Uterus (tissue), 4 donors: ENCODE results near the gene KTN1. TPM values are rescaled to one million over a fixed set of nuclear protein-coding genes. Genes with fewer than 3 reads are reported as not detected.

ENCODE experiments used
- DNase-seq, 2 donors: peaks; one replicate each; pipeline ENCODE4 v3.0.0-alpha.2; 2019 to 2020
- H3K27ac ChIP-seq, 2 donors: fragments of 200-600 bp; sonication (generic); 1 replicate in 1 of 2; 2 replicates in 1 of 2; pipeline ENCODE4 v1.5.1; 2016 to 2018
- H3K27me3 ChIP-seq, 2 donors: fragments of 200-600 bp; sonication (generic); one replicate each; pipeline ENCODE4 v1.5.1; 2018 to 2019; ENCODE audit warnings: control low read depth in 1 of 2
- H3K36me3 ChIP-seq, 2 donors: fragments of 200-600 bp; sonication (generic); one replicate each; pipeline ENCODE4 v1.5.1; 2019; ENCODE audit warnings: control low read depth in 1 of 2
- H3K4me1 ChIP-seq, 2 donors: fragments of 200-600 bp; sonication (generic); one replicate each; pipeline ENCODE4 v1.5.1; 2018 to 2019; ENCODE audit warnings: control low read depth in 1 of 2
- H3K4me3 ChIP-seq, 2 donors: fragments of 200-600 bp; sonication (generic); 1 replicate in 1 of 2; 2 replicates in 1 of 2; pipeline ENCODE4 v1.5.1; 2018 to 2019; ENCODE audit warnings: mild to moderate bottlenecking in 1 of 2
- H3K9me3 ChIP-seq, 2 donors: fragments of 200-600 bp; sonication (generic); one replicate each; pipeline ENCODE4 v1.5.1; 2019; ENCODE audit warnings: control low read depth in 1 of 2
- CTCF ChIP-seq, 4 experiments: fragments of 200-600 bp in 2 of 4; fragments of 450-650 bp in 2 of 4; sonication (generic) in 2 of 4; IDR thresholded peaks; one replicate each; pipeline ENCODE4 v1.5.1; 2016 to 2019; ENCODE audit warnings: antibody characterized with exemption in 4 of 4, mild to moderate bottlenecking in 2 of 4, moderate library complexity in 1 of 4
- POLR2A ChIP-seq, 2 donors: fragments of 450-650 bp; IDR thresholded peaks; one replicate each; pipeline ENCODE4 v1.6.1; 2016; ENCODE audit warnings: antibody characterized with exemption in 2 of 2, mild to moderate bottlenecking in 1 of 2, moderate library complexity in 1 of 2
- intact Hi-C: fragments of 100-400 bp; cut with DNase I; formaldehyde crosslinking; loops from one replicate; pipeline ENCODE4 v1.15.1; 2023; ENCODE audit warnings: low total_unique reads
- total RNA-seq, 4 donors: library from RNA; depleted of rRNA in 3 of 4; stranded (reverse); fragments of >200 nt in 3 of 4; gene quantifications; one replicate each; pipeline versions ENCODE4 v1.1.0 to v1.2.4, GENCODE V29; 2014 to 2023
- donor health status: DM: yes; HTN: yes; CAD: no.

KTN1 gene
- 100 to 1,000 TPM in 2 of 4 donors, 10 to 100 TPM in 2; 57.9 to 183 (median 99.7) TPM for total RNA-seq

- H3K9me3 ChIP-seq, result no peaks in the 10 kb centered on the region
- H3K27ac ChIP-seq, result peak within 1 kb of the TSS; percentile 92 to 97
- no peaks in the 10 kb centered on the region for H3K27me3 ChIP-seq
- H3K4me3 ChIP-seq, result peak within 1 kb of the TSS; percentile 86 to 87
- intact Hi-C loops, result no loop called here
- H3K4me1 ChIP-seq, result peaks cover 0 to 13% of the 10 kb centered on the region in 2 donors
- peak in 1 of 4 experiments; percentile 6 for TF ChIP-seq CTCF (IDR thresholded peaks at IDR 0.05)
- TF ChIP-seq POLR2A (IDR thresholded peaks at IDR 0.05), result peak; percentile 51 to 73
- peak; percentile 68 to 80 for DNase-seq
- H3K36me3 ChIP-seq, result no peaks in the 10 kb centered on the region
These were observed at the start of gene KTN1 for GRCh38 chr14:55579724-55580469. Gene KTN1, plus strand, starts transcription at chr14:55580207. Its CDS starts 31,842 bp downstream, at chr14:55612049.

- H3K27ac ChIP-seq, result no peak overlapping the region
- intact Hi-C loops, result no loop called here
These were observed 49.5 kb upstream of the KTN1 start for GRCh38 chr14:55530464-55530863.

GRCh38 chr14:55532645-55533344 is 47.2 kb upstream of the KTN1 start:
- no peaks in the 10 kb centered on the region for H3K4me1 ChIP-seq
- H3K27ac ChIP-seq, result no peak overlapping the region
- H3K9me3 ChIP-seq, result no peaks in the 10 kb centered on the region
- no peaks in the 10 kb centered on the region for H3K27me3 ChIP-seq
- no peak overlapping the region for H3K4me3 ChIP-seq
- H3K36me3 ChIP-seq, result no peaks in the 10 kb centered on the region
- TF ChIP-seq POLR2A (IDR thresholded peaks at IDR 0.05) (no peak), CTCF (IDR thresholded peaks at IDR 0.05) (no peak)
- no peak for DNase-seq
- intact Hi-C loops, result no loop called here

More at GRCh38 chr14:55530464-55530863, 49.5 kb upstream of the KTN1 start:
- Histone ChIP-seq H3K4me3 (no peak overlapping the region), H3K36me3 (no peaks in the 10 kb centered on the region), H3K4me1 (no peaks in the 10 kb centered on the region), H3K27me3 (no peaks in the 10 kb centered on the region), H3K9me3 (no peaks in the 10 kb centered on the region)
- TF ChIP-seq POLR2A (IDR thresholded peaks at IDR 0.05) (no peak), CTCF (IDR thresholded peaks at IDR 0.05) (no peak)
- DNase-seq, result no peak

GRCh38 chr14:55533960-55534359 is 46.0 kb upstream of the KTN1 start:
- Histone ChIP-seq H3K9me3 (no peaks in the 10 kb centered on the region), H3K27me3 (no peaks in the 10 kb centered on the region), H3K4me3 (no peak overlapping the region), H3K27ac (no peak overlapping the region), H3K4me1 (no peaks in the 10 kb centered on the region), H3K36me3 (no peaks in the 10 kb centered on the region)
- no peak for DNase-seq
- no peak for TF ChIP-seq POLR2A (IDR thresholded peaks at IDR 0.05)
- no peak for TF ChIP-seq CTCF (IDR thresholded peaks at IDR 0.05)
- intact Hi-C loops, result no loop called here
